DMS53 treated with DMSO at 0.1 percent for 48 hours (cell line): ENCODE measurements around the gene FAM136A.
A peak's percentile ranks its signal among the peaks of the same experiment; 100 is the strongest.
"Not testable (repeated sequence)": the region's sequence is repeated elsewhere in the genome, so short reads cannot be mapped to it uniquely, and the experiment has no call there.

Source experiments
- DNase-seq: peaks from one replicate; lab custom pipeline; 2025; ENCODE audit not compliant: unreplicated experiment; lab: John Stamatoyannopoulos, UW

The FAM136A gene

GRCh38 chr2:70300771-70301343, 1.0 kb downstream of the FAM136A start:
- DNase-seq = no peak

DNA sequence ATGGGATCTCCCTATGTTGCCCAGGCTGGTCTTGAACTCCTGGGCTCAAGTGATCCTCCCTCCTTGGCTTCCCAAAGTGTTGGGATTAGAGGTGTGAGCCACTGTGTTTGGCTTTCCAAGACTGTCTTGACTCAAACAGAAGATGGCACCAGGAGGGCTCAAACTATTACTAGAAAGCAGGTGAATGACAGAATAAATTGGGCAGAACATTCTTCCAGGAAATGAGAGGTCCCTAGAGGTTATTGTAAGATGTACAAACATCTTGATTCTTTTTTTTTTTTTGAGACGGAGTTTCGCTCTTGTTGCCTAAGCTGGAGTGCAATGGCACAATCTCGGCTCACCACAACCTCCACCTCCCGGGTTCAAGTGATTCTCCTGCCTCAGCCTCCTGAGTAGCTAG, 4.0 kb downstream of the FAM136A start:
- DNase-seq = not testable (repeated sequence)

GRCh38 chr2:70283500-70284191, 18.2 kb downstream of the FAM136A start:
- no peak for DNase-seq

DNA sequence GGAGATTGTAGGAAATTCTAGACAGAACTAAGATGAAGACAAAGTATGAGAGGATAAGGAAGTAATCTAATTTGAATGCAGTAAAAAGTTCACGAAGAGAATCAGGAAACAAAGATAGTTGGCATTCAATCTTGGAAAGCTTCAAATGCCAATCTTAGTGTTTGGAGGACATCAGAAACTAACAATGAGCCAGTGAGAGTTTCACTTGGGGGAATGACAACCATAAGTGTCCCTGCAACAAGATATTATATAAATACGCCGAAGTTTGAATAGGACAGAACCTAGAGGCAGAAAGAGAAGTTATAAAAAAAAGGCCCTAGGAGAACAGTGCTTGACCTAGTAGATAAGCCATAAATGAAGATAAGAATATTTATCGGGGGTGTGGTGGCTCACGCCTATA, 19.4 kb downstream of the FAM136A start:
- DNase-seq = no peak

GRCh38 chr2:70280242-70280798, 21.5 kb downstream of the FAM136A start:
- no peak for DNase-seq

DNA sequence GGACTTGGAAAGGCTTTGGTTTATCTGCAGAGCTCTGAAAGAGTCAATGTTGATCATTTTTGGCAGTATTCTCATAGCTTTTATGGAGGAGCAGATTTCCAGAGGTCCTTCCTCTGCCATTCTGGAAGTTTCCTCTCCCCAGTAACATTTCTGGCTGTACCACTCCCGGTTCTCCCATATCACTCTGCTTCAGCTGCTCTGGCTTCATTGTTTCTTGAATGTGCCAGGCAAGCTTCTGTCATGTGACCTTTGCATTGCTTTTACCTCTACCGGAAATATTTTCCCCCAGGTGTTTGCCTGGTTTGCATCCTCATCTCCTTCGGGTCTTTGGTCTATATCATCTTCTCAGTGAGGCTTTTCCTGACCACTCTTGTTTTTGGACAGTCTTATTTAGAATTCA, 31.5 kb downstream of the FAM136A start:
- DNase-seq = no peak

DNA sequence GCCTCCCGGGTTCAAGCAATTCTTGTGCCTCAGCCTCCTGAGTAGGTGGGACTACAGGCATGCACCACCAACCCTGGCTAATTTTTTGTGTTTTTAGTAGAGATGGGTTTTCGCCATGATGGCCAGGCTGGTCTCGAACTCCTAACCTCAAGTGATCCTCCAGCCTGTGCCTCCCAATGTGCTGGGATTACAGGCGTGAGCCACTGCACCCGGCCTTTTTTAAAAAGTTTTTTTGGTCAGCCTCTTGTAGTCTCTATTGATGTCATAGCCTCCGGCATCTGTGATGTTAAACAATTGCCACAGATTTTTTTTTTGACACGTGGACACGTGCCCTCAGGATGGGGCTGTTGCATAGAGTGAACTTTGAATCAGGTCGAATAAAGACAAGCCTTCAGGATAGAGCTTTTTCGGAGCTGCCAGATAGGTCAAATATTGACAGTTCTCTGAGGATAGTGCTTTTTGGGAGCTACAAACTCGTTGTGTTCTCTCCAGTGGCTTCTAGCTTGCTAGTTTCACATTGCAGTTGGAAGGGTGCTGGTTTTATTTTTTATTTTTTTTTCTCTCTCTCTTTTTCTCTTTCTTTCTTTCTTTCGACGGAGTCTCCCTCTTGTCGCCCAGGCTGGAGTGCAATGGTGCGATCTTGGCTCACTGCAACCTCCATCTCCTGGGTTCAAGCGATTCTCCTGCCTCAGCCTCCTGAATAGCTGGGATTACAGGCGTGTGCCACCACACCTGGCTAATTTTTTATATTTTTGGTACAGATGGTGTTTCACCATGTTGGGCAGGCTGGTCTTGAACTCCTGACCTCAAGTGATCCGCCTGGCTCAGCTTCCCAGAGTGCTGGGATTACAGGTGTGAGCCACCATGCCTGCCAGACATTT, 32.2 kb downstream of the FAM136A start:
- not testable (repeated sequence) for DNase-seq

- not testable (repeated sequence) for DNase-seq
Observed at GRCh38 chr2:70266925-70267324, 34.9 kb downstream of the FAM136A start.

GRCh38 chr2:70261501-70261900, 40.4 kb downstream of the FAM136A start:
- DNase-seq = no peak

GRCh38 chr2:70258532-70258875, 43.4 kb downstream of the FAM136A start:
- DNase-seq = no peak

DNA sequence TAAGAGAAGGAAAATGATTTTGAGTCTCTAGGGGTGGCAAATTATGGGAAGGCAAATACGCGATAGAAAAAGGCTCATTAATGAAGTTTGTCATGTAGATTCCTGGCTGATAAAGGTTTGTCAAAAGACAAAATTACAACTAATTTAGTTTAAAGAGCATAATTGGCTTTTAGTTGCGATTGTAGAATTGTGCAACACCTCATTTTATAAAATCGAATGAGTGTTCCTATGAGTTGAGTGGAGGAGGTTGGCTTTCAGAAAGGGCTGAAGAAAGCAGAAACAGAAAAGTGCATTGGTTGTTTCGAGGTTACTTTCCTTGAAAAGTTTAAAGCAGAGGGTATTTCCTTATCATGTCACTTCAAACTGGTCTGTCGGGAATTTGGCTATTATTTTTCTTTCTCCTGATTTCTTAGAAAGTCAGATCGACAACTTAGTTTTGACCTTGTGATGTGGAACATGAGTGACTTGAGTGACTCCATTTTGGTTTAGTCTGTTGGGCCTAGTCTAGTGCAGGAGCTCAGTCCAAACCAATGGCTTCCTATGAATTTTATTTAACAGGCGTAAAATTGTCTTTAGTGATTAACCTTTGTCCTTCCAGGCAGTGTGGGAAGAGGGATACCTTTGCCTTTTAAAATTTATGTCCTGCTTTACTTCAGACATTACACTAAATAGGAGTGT, 46.1 kb downstream of the FAM136A start:
- no peak for DNase-seq

GRCh38 chr2:70250434-70250833, 51.4 kb downstream of the FAM136A start:
- DNase-seq = no peak

DNA sequence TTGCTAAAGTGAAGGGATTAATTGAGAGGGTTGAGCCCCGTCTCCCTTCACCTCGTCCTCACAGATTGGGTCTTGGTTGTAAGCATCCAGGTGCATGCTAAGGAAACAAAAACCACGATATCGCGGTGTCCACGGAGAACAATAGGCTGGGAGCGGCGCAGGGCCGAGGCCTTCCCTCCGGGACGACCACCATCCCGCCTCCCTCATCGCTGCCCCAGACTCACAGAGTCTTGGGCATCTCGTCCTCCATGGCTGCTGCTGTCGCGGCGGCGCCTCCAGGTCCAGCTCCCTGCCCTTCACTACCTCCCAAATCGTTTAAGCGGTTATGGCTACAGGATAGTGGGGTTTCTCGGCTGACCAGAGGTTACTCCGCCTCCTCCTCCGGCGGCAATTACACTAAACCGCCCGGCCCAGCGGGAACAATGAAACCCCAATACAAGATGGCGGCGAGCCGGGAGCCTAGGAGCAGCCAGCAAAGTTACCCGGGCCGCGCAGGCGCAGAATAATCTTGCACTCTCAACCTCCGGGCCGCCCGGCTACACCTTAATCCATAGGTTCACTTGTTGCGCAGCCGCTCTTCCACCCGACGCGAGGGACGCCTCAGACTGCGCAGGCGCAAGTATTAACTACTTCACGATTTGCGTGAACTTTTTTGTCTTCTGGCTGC, 53.6 kb downstream of the FAM136A start, which contains the start of gene TIA1:
Gene TIA1 (minus strand): TSS at position 448 of the 667 bp plus-strand sequence. CDS start 198 bp downstream, at position 250.
- DNase-seq = peak; percentile 99

DNA sequence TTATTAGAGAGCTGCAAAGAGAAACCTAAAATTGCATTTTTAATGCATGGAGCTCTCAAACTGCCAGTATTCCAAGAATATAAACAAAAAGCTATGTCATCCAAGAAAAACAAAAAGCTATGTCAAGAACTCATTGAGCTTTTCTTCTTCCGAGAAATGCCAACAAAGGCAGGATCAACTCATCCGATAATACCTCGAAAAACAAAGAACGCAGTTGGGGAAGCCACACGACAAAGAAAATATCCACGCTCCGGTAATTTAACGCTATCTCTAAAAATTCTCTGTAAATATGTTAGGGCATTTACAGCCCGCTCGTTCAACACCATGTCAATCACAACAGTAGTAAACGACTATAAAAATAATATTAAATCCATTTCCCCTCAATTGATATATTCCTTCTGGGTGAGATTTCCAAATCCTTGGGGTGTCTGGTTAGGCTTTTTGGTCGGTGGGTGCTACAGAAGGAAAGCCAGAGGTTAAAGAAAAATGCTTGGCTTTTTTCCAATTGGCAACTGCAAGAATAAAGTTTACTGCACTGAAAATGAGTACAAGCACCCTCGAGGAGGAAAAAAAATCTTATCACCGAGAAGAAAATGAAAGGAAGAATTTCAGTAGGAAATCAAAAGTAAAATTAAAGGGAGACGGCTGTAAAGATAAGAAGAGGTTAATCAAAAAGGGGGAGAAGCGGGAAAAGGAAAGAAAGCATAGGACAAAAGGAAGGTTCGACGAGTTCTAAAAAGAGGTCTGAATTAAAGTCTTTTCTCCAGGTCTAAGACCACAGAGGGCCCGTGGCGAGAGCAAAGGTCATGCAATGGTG, 54.3 kb downstream of the FAM136A start:
- no peak for DNase-seq
